Measurements from ENCODE around the gene BMI1.

- TF ChIP-seq CTCF (IDR thresholded peaks at IDR 0.05) (no peak), POLR2A (IDR thresholded peaks at IDR 0.05) (no peak)
These were observed 30.3 kb downstream of the BMI1 start for GRCh38 chr10:22351131-22351703.

Measured in body of pancreas (tissue), 4 donors.